IMR-90 (cell line): ENCODE results near the gene SRRM4. TPM values are rescaled to one million over a fixed set of nuclear protein-coding genes. Genes with fewer than 3 reads are reported as not detected.

ENCODE experiments used
- ATAC-seq: fragments of 200-7000 bp; cut with Tn5 transposase; 2 replicates; pipeline ENCODE4 v1.9.1; 2020; ENCODE audit warnings: low read depth, mild to moderate bottlenecking, moderate library complexity
- BruUV-seq: library from RNA; stranded (reverse); fragments of 400-500 nt; replicated peaks from 2 replicates; lab custom pipeline; 2021; lab: Mats Ljungman, UMichigan
- CTCF ChIA-PET: fragments of 300-600 bp; formaldehyde crosslinking; extraction: SDS; loops from one replicate; lab custom pipeline; 2021; ENCODE audit warnings: antibody characterized with exemption; lab: Yijun Ruan, JAX
- POLR2A ChIA-PET: fragments of 300-600 bp; sonication (Branson Sonifier 250); formaldehyde crosslinking; loops from one replicate; lab custom pipeline; 2022; ENCODE audit warnings: antibody characterized with exemption; ENCODE audit not compliant: unreplicated experiment; lab: Charles Lee
- DNase-seq: peaks from one replicate; pipeline ENCODE4 v3.0.0; 2013
- H2AFZ ChIP-seq: replicated peaks from 2 replicates; pipeline ENCODE3; 2013; ENCODE audit warnings: low read length, mild to moderate bottlenecking; ENCODE audit not compliant: poor library complexity
- H2AK5ac ChIP-seq: 2 replicates; pipeline ENCODE4 v1.6.1; 2013; ENCODE audit warnings: low read depth, low read length, inconsistent platforms
- H2AK9ac ChIP-seq: replicated peaks from 2 replicates; pipeline ENCODE3; 2013; ENCODE audit warnings: mild to moderate bottlenecking, low read depth, low read length, moderate library complexity; ENCODE audit not compliant: poor library complexity
- H2BK120ac ChIP-seq: 2 replicates; pipeline ENCODE4 v1.6.1; 2013; ENCODE audit warnings: low read depth, low read length, inconsistent platforms
- H2BK15ac ChIP-seq: 3 replicates; pipeline ENCODE4 v1.6.1; 2013; ENCODE audit warnings: low read depth, low read length, inconsistent platforms
- H2BK20ac ChIP-seq: 2 replicates; pipeline ENCODE4 v1.6.1; 2013; ENCODE audit warnings: low read depth, mild to moderate bottlenecking, inconsistent platforms, low read length, moderate library complexity
- H2BK5ac ChIP-seq: 2 replicates; pipeline ENCODE4 v1.6.1; 2013; ENCODE audit warnings: mild to moderate bottlenecking, low read depth, low read length, inconsistent platforms; ENCODE audit not compliant: poor library complexity, severe bottlenecking
- H3K14ac ChIP-seq: replicated peaks from 2 replicates; pipeline ENCODE4 v1.6.1; 2013; ENCODE audit warnings: low read depth, low read length, inconsistent platforms
- H3K18ac ChIP-seq: 2 replicates; pipeline ENCODE4 v1.6.1; 2013; ENCODE audit warnings: low read depth, low read length, control low read depth
- H3K23ac ChIP-seq: 2 replicates; pipeline ENCODE4 v1.6.1; 2013; ENCODE audit warnings: low read depth, low read length, inconsistent platforms
- H3K27ac ChIP-seq: 2 replicates; pipeline ENCODE4 v1.5.1; 2013; ENCODE audit warnings: mild to moderate bottlenecking, control low read depth, low read length; ENCODE audit not compliant: insufficient read depth
- H3K27me3 ChIP-seq: 2 replicates; pipeline ENCODE4 v1.6.1; 2013; ENCODE audit warnings: low read length; ENCODE audit not compliant: control insufficient read depth, insufficient read depth
- H3K36me3 ChIP-seq: 2 replicates; pipeline ENCODE4 v1.6.1; 2013; ENCODE audit warnings: low read length, mixed read lengths; ENCODE audit not compliant: control insufficient read depth, insufficient read depth
- H3K4ac ChIP-seq: 2 replicates; pipeline ENCODE4 v1.6.1; 2013; ENCODE audit warnings: low read depth, low read length, inconsistent platforms
- H3K4me1 ChIP-seq: 2 replicates; pipeline ENCODE4 v1.6.1; 2013; ENCODE audit warnings: low read length, mixed read lengths; ENCODE audit not compliant: control insufficient read depth, insufficient read depth
- H3K4me2 ChIP-seq: 2 replicates; pipeline ENCODE4 v1.6.1; 2013; ENCODE audit warnings: low read depth, mild to moderate bottlenecking, control low read depth, low read length, moderate library complexity
- H3K4me3 ChIP-seq: 2 replicates; pipeline ENCODE4 v1.5.1; 2013; ENCODE audit warnings: low read depth, mild to moderate bottlenecking, control low read depth, low read length, moderate library complexity; ENCODE audit not compliant: insufficient read depth
- H3K56ac ChIP-seq: 2 replicates; pipeline ENCODE4 v1.6.1; 2013; ENCODE audit warnings: low read length, inconsistent platforms; ENCODE audit not compliant: insufficient read depth; ENCODE audit errors: extremely low read depth
- H3K79me1 ChIP-seq, 2 experiments: 2 replicates each; pipeline ENCODE4 v1.6.1; 2013; ENCODE audit warnings: low read length in 2 of 2, inconsistent platforms in 1 of 2, low read depth in 1 of 2
- H3K9ac ChIP-seq: 2 replicates; pipeline ENCODE4 v1.6.1; 2013; ENCODE audit warnings: low read depth, low read length, control low read depth
- H3K9me1 ChIP-seq: 2 replicates; pipeline ENCODE4 v1.6.1; 2013; ENCODE audit warnings: low read length, inconsistent platforms; ENCODE audit not compliant: insufficient read depth
- H3K9me3 ChIP-seq: 2 replicates; pipeline ENCODE4 v1.6.1; 2013; ENCODE audit warnings: low read length; ENCODE audit not compliant: control insufficient read depth, insufficient read depth
- H4K20me1 ChIP-seq: 2 replicates; pipeline ENCODE4 v1.6.1; 2013; ENCODE audit warnings: low read length, inconsistent platforms; ENCODE audit not compliant: insufficient read depth
- H4K5ac ChIP-seq: 2 replicates; pipeline ENCODE4 v1.6.1; 2013; ENCODE audit warnings: mild to moderate bottlenecking, low read depth, low read length, control low read depth
- H4K8ac ChIP-seq, 2 experiments: 2 replicates each; pipeline ENCODE4 v1.6.1; 2013; ENCODE audit warnings: low read depth in 2 of 2, low read length in 2 of 2, control low read depth in 1 of 2, inconsistent platforms in 1 of 2
- H4K91ac ChIP-seq: 2 replicates; pipeline ENCODE4 v1.6.1; 2013; ENCODE audit warnings: low read depth, low read length, inconsistent platforms; ENCODE audit not compliant: insufficient read depth
- BHLHE40 ChIP-seq: fragments of 150-350 bp; IDR thresholded peaks from 2 replicates; pipeline ENCODE4 v1.6.1; 2016; ENCODE audit warnings: mild to moderate bottlenecking, low read depth, low read length
- CHD1 ChIP-seq: IDR thresholded peaks from 2 replicates; pipeline ENCODE4 v1.6.1; 2012; ENCODE audit warnings: low read depth, low read length, improper control_type of control experiment
- FOS ChIP-seq: fragments of 150-350 bp; IDR thresholded peaks from 2 replicates; pipeline ENCODE4 v1.6.1; 2016; ENCODE audit warnings: low read depth, low read length
- MAZ ChIP-seq: IDR thresholded peaks from 2 replicates; pipeline ENCODE4 v1.6.1; 2012; ENCODE audit warnings: low read depth, mild to moderate bottlenecking, low read length, improper control_type of control experiment, moderate library complexity, borderline replicate concordance
- SMC3 ChIP-seq: fragments of 150-350 bp; IDR thresholded peaks from 2 replicates; pipeline ENCODE4 v1.6.1; 2016; ENCODE audit warnings: low read depth, mild to moderate bottlenecking, antibody characterized with exemption, low read length, moderate library complexity
- WGBS, 2 experiments: methylation state at CpG; one replicate each; pipeline versions ENCODE4 v1.1.5 to v1.1.7; 2013; ENCODE audit warnings: missing lambda C conversion rate in 2 of 2; ENCODE audit not compliant: insufficient read length in 1 of 2; ENCODE audit errors: extremely low coverage in 2 of 2; 5-methylcytosine and 5-hydroxymethylcytosine counted together
- dilution Hi-C: fragments of 300-500 bp; cut with HindIII; formaldehyde crosslinking; loops from one replicate; pipeline ENCODE4 v1.14.3; 2018; ENCODE audit warnings: low sequenced_read_pairs; ENCODE audit not compliant: unreplicated experiment
- in situ Hi-C: fragments of 300-500 bp; cut with MboI; formaldehyde crosslinking; loops from 3 replicates; pipeline ENCODE4 v1.14.3; 2019; ENCODE audit warnings: low sequenced_read_pairs, inconsistent platforms, mixed read lengths
- intact Hi-C: fragments of 100-400 bp; cut with micrococcal nuclease; formaldehyde crosslinking; loops from 2 replicates; pipeline ENCODE4 v1.10.0; 2022
- polyA plus RNA-seq, 3 experiments: library from polyadenylated mRNA; depleted of rRNA; stranded (reverse); fragments of >200 nt; gene quantifications; 2 replicates each; pipeline ENCODE4 v1.2.3, GENCODE V29; 2012; ENCODE audit warnings: low replicate concordance in 1 of 3
- total RNA-seq: library from RNA; depleted of rRNA; stranded (reverse); fragments of >200 nt; gene quantifications from 2 replicates; pipeline ENCODE4 v1.2.3, GENCODE V29; 2012

SRRM4 gene
- total and polyA plus RNA-seq, 2 of the 4 experiments (the other 2 are of a cell fraction) = not detected

DNA sequence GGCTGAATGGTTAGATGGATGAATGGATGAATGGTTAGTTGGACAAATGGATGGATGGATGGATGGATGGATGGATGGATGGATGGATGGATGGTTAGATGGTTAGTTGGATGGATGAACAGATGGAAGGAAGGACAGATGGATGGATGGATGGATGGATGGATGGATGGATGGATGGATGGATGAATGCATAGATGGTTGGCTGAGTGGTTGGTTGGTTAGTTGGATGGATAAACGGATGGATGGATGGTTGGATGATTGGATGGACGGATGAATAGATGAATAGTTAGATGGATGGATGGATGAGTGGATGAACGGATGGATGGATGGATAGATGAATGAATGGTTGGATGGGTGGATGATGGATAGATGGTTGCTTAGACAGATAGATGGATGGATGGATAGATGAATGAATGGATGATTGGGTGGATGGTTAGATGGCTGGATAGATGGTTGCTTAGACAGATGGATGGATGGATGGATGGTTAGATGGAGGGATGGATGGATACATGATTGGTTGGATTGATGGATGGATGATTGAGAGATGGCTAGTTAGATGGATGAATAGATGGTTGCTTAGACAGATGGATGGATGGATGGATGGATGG lies 148.6 kb downstream of the SRRM4 start:
- no peak overlapping the region for H3K9ac ChIP-seq
- ATAC-seq = no peak
- H2AFZ ChIP-seq = no peak overlapping the region
- no peaks in the 10 kb centered on the region for H3K9me1 ChIP-seq
- H2BK120ac ChIP-seq = no peak overlapping the region
- ChIA-PET POLR2A (no interaction called here), CTCF (no interaction called here)
- H4K5ac ChIP-seq = no peak overlapping the region
- no peak overlapping the region for H4K8ac ChIP-seq
- DNase-seq = no peak
- in situ Hi-C loops = no loop called here
- H2AK9ac ChIP-seq = no peak overlapping the region
- no peak overlapping the region for H3K27ac ChIP-seq
- H2BK15ac ChIP-seq = no peak overlapping the region
- H3K4me3 ChIP-seq = no peak overlapping the region
- H3K9me3 ChIP-seq = peaks cover 5% of the 10 kb centered on the region
- no peak overlapping the region for H3K4me2 ChIP-seq
- TF ChIP-seq CHD1 (no peak), FOS (no peak), SMC3 (no peak), MAZ (no peak), BHLHE40 (no peak)
- H3K14ac ChIP-seq = no peak overlapping the region
- H3K18ac ChIP-seq = no peak overlapping the region
- no peaks in the 10 kb centered on the region for H4K20me1 ChIP-seq
- H2BK20ac ChIP-seq = no peak overlapping the region
- H3K79me1 ChIP-seq = no peaks in the 10 kb centered on the region
- no TSS peak for BruUV-seq
- H3K36me3 ChIP-seq = no peaks in the 10 kb centered on the region
- H2BK5ac ChIP-seq = peak overlapping the region; percentile 45
- 12 to 100% methylated on average over 2 to 3 of the region's 3 CpGs for WGBS, 2 experiments
- dilution Hi-C loops = no loop called here
- H3K4ac ChIP-seq = no peak overlapping the region
- H3K23ac ChIP-seq = no peak overlapping the region
- no peak overlapping the region for H2AK5ac ChIP-seq
- intact Hi-C loops = no loop called here
- H3K4me1 ChIP-seq = no peaks in the 10 kb centered on the region
- H3K27me3 ChIP-seq = no peaks in the 10 kb centered on the region
- no peak overlapping the region for H3K56ac ChIP-seq
- no peak overlapping the region for H4K91ac ChIP-seq
